ENCODE results near the gene PLEKHB2.
"Not testable (repeated sequence)": the region's sequence is repeated elsewhere in the genome, so short reads cannot be mapped to it uniquely, and the experiment has no call there.

Gene PLEKHB2

DNA sequence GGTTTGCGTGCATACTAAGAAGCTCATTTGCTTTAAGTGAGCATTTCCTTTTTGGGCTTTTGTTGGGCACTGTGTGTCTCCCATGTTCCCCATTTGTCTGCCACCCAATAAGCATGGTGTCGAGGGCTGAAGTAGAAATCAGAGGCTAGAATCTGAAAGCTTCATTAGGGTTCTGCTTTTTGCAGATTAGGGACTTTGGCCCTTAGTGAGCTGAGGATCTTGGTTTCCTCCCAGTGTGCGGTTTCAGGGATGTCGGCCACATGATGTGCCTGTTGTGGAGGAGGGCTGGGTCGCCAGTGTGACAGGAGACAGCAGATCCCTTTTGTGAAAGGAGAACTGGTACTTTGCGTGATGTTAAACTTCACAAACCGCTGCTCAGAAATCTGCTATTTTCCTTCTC, 41.1 kb downstream of the PLEKHB2 start:
- Histone ChIP-seq H3K4me3 (ENCODE audit: low read length in 2 of 2) (no peak overlapping the region), H4K91ac (ENCODE audit: low read depth, low read length, poor library complexity) (no peak overlapping the region), H2AFZ (ENCODE audit: low read length) (no peak overlapping the region), H3K4me1 (ENCODE audit: control insufficient read depth in 2 of 2, insufficient read depth in 1 of 2, low read depth in 1 of 2, low read length in 2 of 2) (no peaks in the 10 kb centered on the region), H2BK120ac (ENCODE audit: low read depth, low read length) (no peak overlapping the region), H2BK5ac (ENCODE audit: low read length) (no peak overlapping the region), H2AK5ac (ENCODE audit: low read depth, low read length) (no peak overlapping the region), H3K27ac (replicated peaks; ENCODE audit: low read length) (no peak overlapping the region), H2BK12ac (ENCODE audit: low read length) (no peak overlapping the region), H2BK15ac (ENCODE audit: low read length) (no peak overlapping the region), H3K14ac (ENCODE audit: low read length) (no peak overlapping the region), H3K18ac (ENCODE audit: low read length) (no peak overlapping the region), H3K9ac (ENCODE audit: low read depth, low read length, poor library complexity) (no peak overlapping the region), H3K23ac (ENCODE audit: low read depth, low read length, poor library complexity) (no peak overlapping the region), H3K36me3 (replicated peaks in 1 of 2; ENCODE audit: control insufficient read depth in 2 of 2, insufficient read depth in 2 of 2, low read length in 2 of 2) (peaks cover 26 to 86% of the 10 kb centered on the region in 2 donors), H3K79me1 (ENCODE audit: low read depth, low read length) (peaks cover 2% of the 10 kb centered on the region), H3K27me3 (ENCODE audit: control insufficient read depth in 3 of 3, insufficient read depth in 3 of 3, low read depth in 1 of 3, low read length in 3 of 3) (no peaks in the 10 kb centered on the region), H3K4ac (ENCODE audit: low read length) (no peak overlapping the region), H3K9me3 (replicated peaks in 1 of 2; ENCODE audit: control insufficient read depth in 2 of 2, insufficient read depth in 1 of 2, low read depth in 1 of 2, low read length in 2 of 2) (peaks cover 0 to 2% of the 10 kb centered on the region in 2 donors), H3K4me2 (ENCODE audit: insufficient read depth, low read length, poor library complexity, severe bottlenecking) (no peak overlapping the region), H4K8ac (ENCODE audit: low read depth, low read length) (no peak overlapping the region)
- WGBS, 2 donors (ENCODE audit: extremely low coverage in 2 of 2, insufficient read length in 2 of 2, insufficient replicate concordance in 1 of 2): no CpG with 5 or more reads among the region's 7 CpGs
- DNase-seq (ENCODE audit: low spot score): no peak

DNA sequence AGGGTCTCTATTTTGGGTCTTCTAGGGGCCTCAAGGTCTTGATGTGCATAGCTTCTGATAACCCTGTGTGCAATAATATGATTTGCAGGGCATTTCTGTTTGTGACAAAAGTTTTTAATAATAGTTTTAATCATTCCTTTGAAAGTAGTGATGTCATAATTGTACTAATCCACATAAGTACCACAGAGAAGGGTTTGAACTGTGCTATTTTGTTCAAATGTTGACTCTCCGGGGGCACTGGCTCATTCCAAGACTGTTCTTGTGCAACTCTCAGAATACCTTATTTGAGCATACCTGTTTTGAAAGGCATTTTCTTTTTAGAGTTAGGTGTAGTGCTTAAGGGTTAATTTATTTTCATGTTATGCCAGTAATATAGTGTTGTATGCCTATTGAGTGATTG, 41.6 kb downstream of the PLEKHB2 start:
- H3K14ac ChIP-seq (ENCODE audit: low read length): no peak overlapping the region
- H3K18ac ChIP-seq (ENCODE audit: low read length): no peak overlapping the region
- H3K4ac ChIP-seq (ENCODE audit: low read length): no peak overlapping the region
- no peak overlapping the region for H3K23ac ChIP-seq (ENCODE audit: low read depth, low read length, poor library complexity)
- H2BK12ac ChIP-seq (ENCODE audit: low read length): no peak overlapping the region
- no peak overlapping the region for H2BK120ac ChIP-seq (ENCODE audit: low read depth, low read length)
- no CpG with 5 or more reads among the region's 1 CpG for WGBS, 2 donors (ENCODE audit: extremely low coverage in 2 of 2, insufficient read length in 2 of 2, insufficient replicate concordance in 1 of 2)
- H3K9me3 ChIP-seq (replicated peaks in 1 of 2; ENCODE audit: control insufficient read depth in 2 of 2, insufficient read depth in 1 of 2, low read depth in 1 of 2, low read length in 2 of 2): peaks cover 0 to 2% of the 10 kb centered on the region in 2 donors
- H4K91ac ChIP-seq (ENCODE audit: low read depth, low read length, poor library complexity): no peak overlapping the region
- H3K27me3 ChIP-seq (ENCODE audit: control insufficient read depth in 3 of 3, insufficient read depth in 3 of 3, low read depth in 1 of 3, low read length in 3 of 3): no peaks in the 10 kb centered on the region
- H3K36me3 ChIP-seq (replicated peaks in 1 of 2; ENCODE audit: control insufficient read depth in 2 of 2, insufficient read depth in 2 of 2, low read length in 2 of 2): peaks cover 26 to 82% of the 10 kb centered on the region in 2 donors
- no peak overlapping the region for H3K4me2 ChIP-seq (ENCODE audit: insufficient read depth, low read length, poor library complexity, severe bottlenecking)
- no peak overlapping the region for H2AFZ ChIP-seq (ENCODE audit: low read length)
- peaks cover 2% of the 10 kb centered on the region for H3K79me1 ChIP-seq (ENCODE audit: low read depth, low read length)
- H3K9ac ChIP-seq (ENCODE audit: low read depth, low read length, poor library complexity): no peak overlapping the region
- no peak overlapping the region for H2BK15ac ChIP-seq (ENCODE audit: low read length)
- H4K8ac ChIP-seq (ENCODE audit: low read depth, low read length): no peak overlapping the region
- H3K4me1 ChIP-seq (ENCODE audit: control insufficient read depth in 2 of 2, insufficient read depth in 1 of 2, low read depth in 1 of 2, low read length in 2 of 2): no peaks in the 10 kb centered on the region
- no peak for DNase-seq (ENCODE audit: low spot score)
- H2BK5ac ChIP-seq (ENCODE audit: low read length): no peak overlapping the region
- H3K4me3 ChIP-seq (ENCODE audit: low read length in 2 of 2): no peak overlapping the region
- H2AK5ac ChIP-seq (ENCODE audit: low read depth, low read length): no peak overlapping the region
- H3K27ac ChIP-seq (replicated peaks; ENCODE audit: low read length): no peak overlapping the region

DNA sequence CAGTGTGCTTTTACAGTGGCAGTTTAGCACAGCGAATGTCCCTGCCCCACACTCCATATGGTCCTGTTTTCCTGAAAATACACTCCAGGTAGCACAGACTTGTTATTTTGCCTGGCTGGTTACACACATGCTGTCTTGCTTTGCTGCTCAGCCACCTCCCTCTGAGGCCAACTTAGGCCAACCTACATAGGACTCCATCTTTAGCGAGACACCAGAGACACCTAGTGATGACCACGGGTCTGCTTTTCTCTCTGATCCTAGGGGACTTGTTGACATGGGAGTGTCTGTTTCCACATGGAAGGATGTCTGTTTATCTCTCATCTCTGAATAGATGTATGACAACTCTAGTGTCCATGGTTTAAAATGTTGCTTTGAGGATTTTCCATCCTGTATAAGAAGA, 43.3 kb downstream of the PLEKHB2 start:
- no CpG with 5 or more reads among the region's 3 CpGs for WGBS, 2 donors (ENCODE audit: extremely low coverage in 2 of 2, insufficient read length in 2 of 2, insufficient replicate concordance in 1 of 2)
- Histone ChIP-seq H2BK15ac (ENCODE audit: low read length) (no peak overlapping the region), H3K9ac (ENCODE audit: low read depth, low read length, poor library complexity) (no peak overlapping the region), H2AFZ (ENCODE audit: low read length) (no peak overlapping the region), H3K27me3 (ENCODE audit: control insufficient read depth in 3 of 3, insufficient read depth in 3 of 3, low read depth in 1 of 3, low read length in 3 of 3) (no peaks in the 10 kb centered on the region), H3K23ac (ENCODE audit: low read depth, low read length, poor library complexity) (no peak overlapping the region), H3K14ac (ENCODE audit: low read length) (no peak overlapping the region), H3K27ac (replicated peaks; ENCODE audit: low read length) (no peak overlapping the region), H3K18ac (ENCODE audit: low read length) (no peak overlapping the region), H2BK5ac (ENCODE audit: low read length) (no peak overlapping the region), H2BK12ac (ENCODE audit: low read length) (no peak overlapping the region), H2BK120ac (ENCODE audit: low read depth, low read length) (no peak overlapping the region), H3K4me3 (ENCODE audit: low read length in 2 of 2) (no peak overlapping the region), H2AK5ac (ENCODE audit: low read depth, low read length) (no peak overlapping the region), H4K91ac (ENCODE audit: low read depth, low read length, poor library complexity) (no peak overlapping the region), H3K4me1 (ENCODE audit: control insufficient read depth in 2 of 2, insufficient read depth in 1 of 2, low read depth in 1 of 2, low read length in 2 of 2) (no peaks in the 10 kb centered on the region), H3K9me3 (replicated peaks in 1 of 2; ENCODE audit: control insufficient read depth in 2 of 2, insufficient read depth in 1 of 2, low read depth in 1 of 2, low read length in 2 of 2) (no peaks in the 10 kb centered on the region), H3K4me2 (ENCODE audit: insufficient read depth, low read length, poor library complexity, severe bottlenecking) (no peak overlapping the region), H3K36me3 (replicated peaks in 1 of 2; ENCODE audit: control insufficient read depth in 2 of 2, insufficient read depth in 2 of 2, low read length in 2 of 2) (peaks cover 23 to 67% of the 10 kb centered on the region in 2 donors), H3K79me1 (ENCODE audit: low read depth, low read length) (peaks cover 2% of the 10 kb centered on the region), H3K4ac (ENCODE audit: low read length) (no peak overlapping the region), H4K8ac (ENCODE audit: low read depth, low read length) (no peak overlapping the region)
- no peak for DNase-seq (ENCODE audit: low spot score)

DNA sequence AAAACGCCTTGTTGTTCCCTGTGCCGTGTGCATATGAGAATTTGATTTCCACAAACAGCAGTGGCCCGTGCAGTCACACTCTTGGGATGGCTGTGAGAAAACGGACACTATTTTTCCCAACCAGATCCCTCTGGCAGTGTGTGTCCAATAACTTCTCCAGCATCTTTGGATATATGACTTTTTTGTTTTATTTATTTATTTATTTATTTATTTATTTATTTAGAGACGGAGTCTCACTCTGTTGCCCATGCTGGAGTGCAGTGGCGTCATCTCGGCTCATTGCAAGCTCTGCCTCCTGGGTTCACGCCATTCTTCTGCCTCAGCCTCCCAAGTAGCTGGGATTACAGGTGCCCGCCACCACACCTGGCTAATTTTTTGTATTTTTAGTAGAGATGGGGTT, 45.0 kb downstream of the PLEKHB2 start:
- no CpG with 5 or more reads among the region's 9 CpGs for whole genome bisulfite sequencing, 2 donors (ENCODE audit: extremely low coverage in 2 of 2, insufficient read length in 2 of 2, insufficient replicate concordance in 1 of 2)
- not testable (repeated sequence) for H3K4me3 ChIP-seq (ENCODE audit: low read length in 2 of 2); H3K18ac ChIP-seq (ENCODE audit: low read length); H3K9ac ChIP-seq (ENCODE audit: low read depth, low read length, poor library complexity); H2AK5ac ChIP-seq (ENCODE audit: low read depth, low read length); H4K8ac ChIP-seq (ENCODE audit: low read depth, low read length); H4K91ac ChIP-seq (ENCODE audit: low read depth, low read length, poor library complexity); DNase-seq (ENCODE audit: low spot score); H2AFZ ChIP-seq (ENCODE audit: low read length); H3K27me3 ChIP-seq (ENCODE audit: control insufficient read depth in 3 of 3, insufficient read depth in 3 of 3, low read depth in 1 of 3, low read length in 3 of 3); H2BK5ac ChIP-seq (ENCODE audit: low read length); H3K23ac ChIP-seq (ENCODE audit: low read depth, low read length, poor library complexity); H3K79me1 ChIP-seq (ENCODE audit: low read depth, low read length); H3K4me1 ChIP-seq (ENCODE audit: control insufficient read depth in 2 of 2, insufficient read depth in 1 of 2, low read depth in 1 of 2, low read length in 2 of 2); H3K9me3 ChIP-seq (replicated peaks in 1 of 2; ENCODE audit: control insufficient read depth in 2 of 2, insufficient read depth in 1 of 2, low read depth in 1 of 2, low read length in 2 of 2); H2BK12ac ChIP-seq (ENCODE audit: low read length); H3K4ac ChIP-seq (ENCODE audit: low read length); H2BK15ac ChIP-seq (ENCODE audit: low read length); H3K27ac ChIP-seq (replicated peaks; ENCODE audit: low read length); H3K14ac ChIP-seq (ENCODE audit: low read length); H2BK120ac ChIP-seq (ENCODE audit: low read depth, low read length); H3K4me2 ChIP-seq (ENCODE audit: insufficient read depth, low read length, poor library complexity, severe bottlenecking)
- H3K36me3 ChIP-seq (replicated peaks in 1 of 2; ENCODE audit: control insufficient read depth in 2 of 2, insufficient read depth in 2 of 2, low read length in 2 of 2): peaks cover 19 to 50% of the 10 kb centered on the region in 2 donors
